ENCODE data around the gene ACCS. TPM values are rescaled to one million over a fixed set of nuclear protein-coding genes. Genes with fewer than 3 reads are reported as not detected.
A peak's percentile ranks its signal among the peaks of the same experiment; 100 is the strongest.

Gene ACCS
- total and polyA plus RNA-seq, 2 donors (not counting 3 experiments of a cell fraction or from before 2014, with no cell fraction given): 8.6 to 22.7 TPM

DNA sequence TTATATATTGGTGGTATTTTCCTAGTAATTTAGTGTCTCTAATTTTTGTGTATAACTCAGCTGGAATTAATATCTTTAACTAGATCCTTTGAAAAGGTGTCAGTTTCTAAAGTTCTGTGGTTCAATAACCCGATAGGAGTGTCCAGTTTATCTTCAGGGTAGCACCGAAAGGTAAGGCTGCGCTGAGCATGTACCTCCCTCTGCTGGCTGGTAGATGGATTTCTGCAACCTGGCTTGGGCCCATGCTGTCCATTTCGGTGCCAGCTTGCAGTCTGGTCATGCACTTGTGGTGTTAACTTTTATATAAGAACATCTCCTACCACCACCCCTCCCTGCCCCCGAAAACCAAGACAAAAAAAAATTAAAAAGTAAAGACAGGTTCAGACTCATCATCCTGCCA, 54.1 kb downstream of the ACCS start:
- H3K9me3 ChIP-seq (replicated peaks; ENCODE audit: control insufficient read depth, insufficient read depth, low read length): no peaks in the 10 kb centered on the region
- ChIA-PET CTCF (interaction anchor here (0.8 to 2.3 kb wide), 7 partner anchors 9 to 28 kb away, joined by 3 to 14 read pairs (median 4); no protein-coding TSS in a partner anchor), POLR2A (no interaction called here)
- TF ChIP-seq CTCF (IDR thresholded peaks at IDR 0.05; ENCODE audit: extremely low read depth in 1 of 2, insufficient read depth in 1 of 2, low read depth in 1 of 2, low read length in 2 of 2) (peak; percentile 12 to 23), MAX (IDR thresholded peaks at IDR 0.05; ENCODE audit: insufficient read depth, insufficient read length) (no peak)
- H2AFZ ChIP-seq (ENCODE audit: low read depth, low read length): no peak overlapping the region
- peaks cover 0 to 4% of the 10 kb centered on the region in 2 experiments for H3K36me3 ChIP-seq (ENCODE audit: control insufficient read depth in 2 of 2, extremely low read depth in 1 of 2, insufficient read depth in 2 of 2, low read length in 2 of 2)
- H4K20me1 ChIP-seq (replicated peaks; ENCODE audit: control insufficient read depth, extremely low read depth, insufficient read depth, low read length): no peaks in the 10 kb centered on the region
- H3K4me1 ChIP-seq (ENCODE audit: control insufficient read depth, extremely low read depth, insufficient read depth, low read length): peaks cover 1% of the 10 kb centered on the region
- H3K27me3 ChIP-seq (ENCODE audit: control insufficient read depth in 2 of 2, insufficient read depth in 2 of 2, low read length in 2 of 2): no peaks in the 10 kb centered on the region
- no peak overlapping the region for H3K4me3 ChIP-seq (replicated peaks in 1 of 3; ENCODE audit: insufficient read depth in 1 of 3, low read depth in 1 of 3, low read length in 3 of 3)
- H3K4me2 ChIP-seq (ENCODE audit: insufficient read depth, low read length): no peak overlapping the region
- dilution Hi-C loops (cut with MboI; ENCODE audit: extremely low pct_ligation_motif_present, low sequenced_read_pairs): no loop called here
- DNase-seq (ENCODE audit: low read depth, low spot score) (no peak), FAIRE-seq (no peak)
- intact Hi-C loops (cut with micrococcal nuclease): no loop called here
- no peak overlapping the region for H3K27ac ChIP-seq (ENCODE audit: insufficient read depth, low read depth, low read length)
- no peak overlapping the region for H3K9ac ChIP-seq (replicated peaks; ENCODE audit: extremely low read depth, insufficient read depth, low read length)
- no peaks in the 10 kb centered on the region for H3K9me1 ChIP-seq (replicated peaks; ENCODE audit: control insufficient read depth, extremely low read depth, insufficient read depth, low read length)
- no TSS peak for BruUV-seq (replicated peaks)
- H3K79me2 ChIP-seq (ENCODE audit: control insufficient read depth, insufficient read depth, low read length): no peaks in the 10 kb centered on the region

DNA sequence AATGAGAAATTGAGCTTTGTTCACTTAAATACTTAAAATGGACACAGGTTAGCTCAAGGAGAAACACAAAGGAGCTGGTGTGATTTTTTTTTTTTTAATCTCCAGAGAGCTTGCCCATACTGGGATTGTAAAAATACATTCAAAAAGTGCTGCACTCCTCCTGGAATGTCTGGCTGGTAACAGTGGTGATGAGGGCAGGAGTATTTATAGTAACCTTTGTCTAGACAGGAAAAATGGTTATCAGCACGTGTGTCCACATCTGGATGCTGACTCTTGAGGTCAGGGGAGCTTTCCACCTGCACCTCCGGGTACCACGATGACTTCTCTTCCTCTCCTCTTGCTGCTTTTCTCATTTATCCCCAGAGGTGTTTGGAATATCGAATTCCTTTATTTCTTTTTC, 59.5 kb downstream of the ACCS start:
- TF ChIP-seq CTCF (IDR thresholded peaks at IDR 0.05; ENCODE audit: extremely low read depth in 1 of 2, insufficient read depth in 1 of 2, low read depth in 1 of 2, low read length in 2 of 2) (no peak), JUN (IDR thresholded peaks at IDR 0.05; ENCODE audit: borderline replicate concordance, insufficient read depth, insufficient read length, low read depth) (peak; percentile 9), GATA2 (IDR thresholded peaks at IDR 0.05; ENCODE audit: insufficient read depth, insufficient read length, low read depth, low read length) (no peak)
- POLR2A ChIA-PET: no interaction called here
- Histone ChIP-seq H2AFZ (ENCODE audit: low read depth, low read length) (no peak overlapping the region), H3K4me1 (ENCODE audit: control insufficient read depth, extremely low read depth, insufficient read depth, low read length) (peaks cover 5% of the 10 kb centered on the region), H3K9me3 (replicated peaks; ENCODE audit: control insufficient read depth, insufficient read depth, low read length) (no peaks in the 10 kb centered on the region), H3K4me3 (replicated peaks in 1 of 3; ENCODE audit: insufficient read depth in 1 of 3, low read depth in 1 of 3, low read length in 3 of 3) (no peak overlapping the region), H3K4me2 (ENCODE audit: insufficient read depth, low read length) (no peak overlapping the region), H3K9ac (replicated peaks; ENCODE audit: extremely low read depth, insufficient read depth, low read length) (no peak overlapping the region), H3K79me2 (ENCODE audit: control insufficient read depth, insufficient read depth, low read length) (no peaks in the 10 kb centered on the region), H4K20me1 (replicated peaks; ENCODE audit: control insufficient read depth, extremely low read depth, insufficient read depth, low read length) (no peaks in the 10 kb centered on the region), H3K9me1 (replicated peaks; ENCODE audit: control insufficient read depth, extremely low read depth, insufficient read depth, low read length) (no peaks in the 10 kb centered on the region), H3K27me3 (ENCODE audit: control insufficient read depth in 2 of 2, insufficient read depth in 2 of 2, low read length in 2 of 2) (no peaks in the 10 kb centered on the region), H3K27ac (ENCODE audit: insufficient read depth, low read depth, low read length) (peak overlapping the region; percentile 15), H3K36me3 (ENCODE audit: control insufficient read depth in 2 of 2, extremely low read depth in 1 of 2, insufficient read depth in 2 of 2, low read length in 2 of 2) (peaks cover 0 to 5% of the 10 kb centered on the region in 2 experiments)
- dilution Hi-C loops (cut with MboI; ENCODE audit: extremely low pct_ligation_motif_present, low sequenced_read_pairs) (no loop called here), intact Hi-C loops (cut with micrococcal nuclease) (no loop called here)
- FAIRE-seq (peak; percentile 69), DNase-seq (ENCODE audit: low read depth, low spot score) (peak; percentile 41)
- CTCF ChIA-PET: interaction anchor here (0.6 to 2.2 kb wide), 4 partner anchors 13 to 431 kb away, joined by 3 to 11 read pairs (median 5); partner anchors contain the start of gene EXT2
- BruUV-seq (replicated peaks): no TSS peak
